ENCODE data around the gene RNASE1. TPM values are rescaled to one million over a fixed set of nuclear protein-coding genes. Genes with fewer than 3 reads are reported as not detected.
A peak's percentile ranks its signal among the peaks of the same experiment; 100 is the strongest.

RNASE1 gene
- polyA plus RNA-seq, 1 donor from 2014 or later = not detected

GRCh38 chr14:20799456-20799891 lies 3.2 kb downstream of the RNASE1 start:
- Histone ChIP-seq H3F3A (ENCODE audit: insufficient read depth, low read length, poor library complexity, severe bottlenecking) (no peaks in the 10 kb centered on the region), H3K4me3 (ENCODE audit: low read length) (peak overlapping the region; percentile 28), H3K79me2 (replicated peaks; ENCODE audit: insufficient read depth, low read length) (no peaks in the 10 kb centered on the region), H3K9ac (ENCODE audit: low read length) (peak overlapping the region; percentile 20), H3K36me3 (ENCODE audit: insufficient read depth, low read length) (no peaks in the 10 kb centered on the region), H3K27me3 (ENCODE audit: insufficient read depth, low read depth, low read length) (no peaks in the 10 kb centered on the region), H2AFZ (ENCODE audit: low read depth, low read length) (peak overlapping the region; percentile 40), H3K4me2 (ENCODE audit: low read length) (no peak overlapping the region), H3K9me3 (ENCODE audit: low read length) (no peaks in the 10 kb centered on the region), H3K27ac (ENCODE audit: low read length) (peak overlapping the region; percentile 65), H4K20me1 (ENCODE audit: insufficient read depth) (no peaks in the 10 kb centered on the region), H3K9me2 (ENCODE audit: insufficient read depth, low read length) (no peaks in the 10 kb centered on the region)
- no peak for TF ChIP-seq TAF1 (IDR thresholded peaks at IDR 0.05; ENCODE audit: low read depth)
- TF ChIP-seq POLR2AphosphoS5 (IDR thresholded peaks at IDR 0.05) = no peak
- TF ChIP-seq EP300 (conservative IDR thresholded peaks at IDR 0.05; ENCODE audit: poor library complexity, severe bottlenecking) = no peak
- TF ChIP-seq REST (IDR thresholded peaks at IDR 0.05; ENCODE audit: borderline replicate concordance) = no peak
- no peak for TF ChIP-seq MXI1 (conservative IDR thresholded peaks at IDR 0.05; ENCODE audit: poor library complexity, severe bottlenecking)
- no peak for TF ChIP-seq SMC3 (conservative IDR thresholded peaks at IDR 0.05; ENCODE audit: poor library complexity)
- no peak for TF ChIP-seq EZH2 (IDR thresholded peaks at IDR 0.05; ENCODE audit: borderline replicate concordance, insufficient read depth, low read length, poor library complexity, severe bottlenecking)
- no peak for TF ChIP-seq RAD21 (conservative IDR thresholded peaks at IDR 0.05)
- no peak for TF ChIP-seq CTCF (IDR thresholded peaks at IDR 0.05; ENCODE audit: poor library complexity, severe bottlenecking)

GRCh38 chr14:20798932-20799331 lies 3.7 kb downstream of the RNASE1 start:
- H3K79me2 ChIP-seq (replicated peaks; ENCODE audit: insufficient read depth, low read length) = no peaks in the 10 kb centered on the region
- no peak overlapping the region for H3K4me2 ChIP-seq (ENCODE audit: low read length)
- TF ChIP-seq RAD21 (conservative IDR thresholded peaks at IDR 0.05) = no peak
- TF ChIP-seq CTCF (IDR thresholded peaks at IDR 0.05; ENCODE audit: poor library complexity, severe bottlenecking) = no peak
- TF ChIP-seq TAF1 (IDR thresholded peaks at IDR 0.05; ENCODE audit: low read depth) = no peak
- TF ChIP-seq EZH2 (IDR thresholded peaks at IDR 0.05; ENCODE audit: borderline replicate concordance, insufficient read depth, low read length, poor library complexity, severe bottlenecking) = no peak
- TF ChIP-seq EP300 (conservative IDR thresholded peaks at IDR 0.05; ENCODE audit: poor library complexity, severe bottlenecking) = no peak
- TF ChIP-seq REST (IDR thresholded peaks at IDR 0.05; ENCODE audit: borderline replicate concordance) = no peak
- peak overlapping the region; percentile 28 for H3K4me3 ChIP-seq (ENCODE audit: low read length)
- no peaks in the 10 kb centered on the region for H3K9me3 ChIP-seq (ENCODE audit: low read length)
- no peaks in the 10 kb centered on the region for H3K9me2 ChIP-seq (ENCODE audit: insufficient read depth, low read length)
- no peaks in the 10 kb centered on the region for H4K20me1 ChIP-seq (ENCODE audit: insufficient read depth)
- H2AFZ ChIP-seq (ENCODE audit: low read depth, low read length) = peak overlapping the region; percentile 40
- peak overlapping the region; percentile 20 for H3K9ac ChIP-seq (ENCODE audit: low read length)
- no peaks in the 10 kb centered on the region for H3K36me3 ChIP-seq (ENCODE audit: insufficient read depth, low read length)
- H3F3A ChIP-seq (ENCODE audit: insufficient read depth, low read length, poor library complexity, severe bottlenecking) = no peaks in the 10 kb centered on the region
- H3K27ac ChIP-seq (ENCODE audit: low read length) = no peak overlapping the region
- no peaks in the 10 kb centered on the region for H3K27me3 ChIP-seq (ENCODE audit: insufficient read depth, low read depth, low read length)

All from neural cell (in vitro differentiated cells).